HEK293T (cell line): ENCODE measurements around the gene SULT1A2.
"Not testable (repeated sequence)": the region's sequence is repeated elsewhere in the genome, so short reads cannot be mapped to it uniquely, and the experiment has no call there.

Experiments
- BHLHE40 ChIP-seq: fragments of 450-650 bp; IDR thresholded peaks from 2 replicates; pipeline ENCODE4 v1.6.1; 2016; ENCODE audit warnings: mild to moderate bottlenecking, moderate library complexity, borderline replicate concordance
- CTBP1 ChIP-seq: fragments of 450-650 bp; IDR thresholded peaks from 2 replicates; pipeline ENCODE4 v1.6.1; 2016; ENCODE audit warnings: borderline replicate concordance
- ELF4 ChIP-seq: fragments of 450-650 bp; IDR thresholded peaks from 2 replicates; pipeline ENCODE4 v1.6.1; 2017; ENCODE audit warnings: antibody characterized with exemption
- FOXA1 ChIP-seq: fragments of 450-650 bp; IDR thresholded peaks from 2 replicates; pipeline ENCODE4 v1.6.1; 2016; ENCODE audit warnings: mild to moderate bottlenecking
- FOXK2 ChIP-seq: fragments of 450-650 bp; IDR thresholded peaks from 2 replicates; pipeline ENCODE4 v1.6.1; 2016; ENCODE audit warnings: mild to moderate bottlenecking
- FOXM1 ChIP-seq: fragments of 450-650 bp; IDR thresholded peaks from 2 replicates; pipeline ENCODE4 v1.6.1; 2017; ENCODE audit warnings: mild to moderate bottlenecking, borderline replicate concordance
- HDGF ChIP-seq: fragments of 450-650 bp; IDR thresholded peaks from 2 replicates; pipeline ENCODE4 v1.6.1; 2017; ENCODE audit warnings: antibody characterized with exemption, borderline replicate concordance
- NFRKB ChIP-seq: fragments of 450-650 bp; IDR thresholded peaks from 2 replicates; pipeline ENCODE4 v1.6.1; 2016; ENCODE audit warnings: mild to moderate bottlenecking, moderate library complexity
- PKNOX1 ChIP-seq: fragments of 450-650 bp; IDR thresholded peaks from 2 replicates; pipeline ENCODE4 v1.6.1; 2016
- SP1 ChIP-seq: fragments of 450-650 bp; IDR thresholded peaks from 2 replicates; pipeline ENCODE4 v1.6.1; 2017
- SUZ12 ChIP-seq: fragments of 450-650 bp; IDR thresholded peaks from 2 replicates; pipeline ENCODE4 v1.6.1; 2016; ENCODE audit warnings: mild to moderate bottlenecking
- ZNF384 ChIP-seq: fragments of 450-650 bp; IDR thresholded peaks from 2 replicates; pipeline ENCODE4 v1.6.1; 2016

- not testable (repeated sequence) for TF ChIP-seq HDGF, SP1, NFRKB, FOXK2, FOXM1, SUZ12, ELF4, PKNOX1, FOXA1, CTBP1, BHLHE40, ZNF384
These were observed 2.8 kb upstream of the SULT1A2 start for GRCh38 chr16:28599377-28600285.
